IMR-90 (cell line): Measurements from ENCODE around the gene TEX101. TPM values are rescaled to one million over a fixed set of nuclear protein-coding genes. Genes with fewer than 3 reads are reported as not detected.

Source experiments
- ATAC-seq: fragments of 200-7000 bp; cut with Tn5 transposase; 2 replicates; pipeline ENCODE4 v1.9.1; 2020; ENCODE audit warnings: low read depth, mild to moderate bottlenecking, moderate library complexity
- BruUV-seq: library from RNA; stranded (reverse); fragments of 400-500 nt; replicated peaks from 2 replicates; lab custom pipeline; 2021; lab: Mats Ljungman, UMichigan
- CTCF ChIA-PET: fragments of 300-600 bp; formaldehyde crosslinking; extraction: SDS; loops from one replicate; lab custom pipeline; 2021; ENCODE audit warnings: antibody characterized with exemption; lab: Yijun Ruan, JAX
- POLR2A ChIA-PET: fragments of 300-600 bp; sonication (Branson Sonifier 250); formaldehyde crosslinking; loops from one replicate; lab custom pipeline; 2022; ENCODE audit warnings: antibody characterized with exemption; ENCODE audit not compliant: unreplicated experiment; lab: Charles Lee
- DNase-seq: peaks from one replicate; pipeline ENCODE4 v3.0.0; 2013
- H2AFZ ChIP-seq: replicated peaks from 2 replicates; pipeline ENCODE3; 2013; ENCODE audit warnings: low read length, mild to moderate bottlenecking; ENCODE audit not compliant: poor library complexity
- H2AK5ac ChIP-seq: 2 replicates; pipeline ENCODE4 v1.6.1; 2013; ENCODE audit warnings: low read depth, low read length, inconsistent platforms
- H2AK9ac ChIP-seq: replicated peaks from 2 replicates; pipeline ENCODE3; 2013; ENCODE audit warnings: mild to moderate bottlenecking, low read depth, low read length, moderate library complexity; ENCODE audit not compliant: poor library complexity
- H2BK120ac ChIP-seq: 2 replicates; pipeline ENCODE4 v1.6.1; 2013; ENCODE audit warnings: low read depth, low read length, inconsistent platforms
- H2BK15ac ChIP-seq: 3 replicates; pipeline ENCODE4 v1.6.1; 2013; ENCODE audit warnings: low read depth, low read length, inconsistent platforms
- H2BK20ac ChIP-seq: 2 replicates; pipeline ENCODE4 v1.6.1; 2013; ENCODE audit warnings: low read depth, mild to moderate bottlenecking, inconsistent platforms, low read length, moderate library complexity
- H2BK5ac ChIP-seq: 2 replicates; pipeline ENCODE4 v1.6.1; 2013; ENCODE audit warnings: mild to moderate bottlenecking, low read depth, low read length, inconsistent platforms; ENCODE audit not compliant: poor library complexity, severe bottlenecking
- H3K14ac ChIP-seq: replicated peaks from 2 replicates; pipeline ENCODE4 v1.6.1; 2013; ENCODE audit warnings: low read depth, low read length, inconsistent platforms
- H3K18ac ChIP-seq: 2 replicates; pipeline ENCODE4 v1.6.1; 2013; ENCODE audit warnings: low read depth, low read length, control low read depth
- H3K23ac ChIP-seq: 2 replicates; pipeline ENCODE4 v1.6.1; 2013; ENCODE audit warnings: low read depth, low read length, inconsistent platforms
- H3K27ac ChIP-seq: 2 replicates; pipeline ENCODE4 v1.5.1; 2013; ENCODE audit warnings: mild to moderate bottlenecking, control low read depth, low read length; ENCODE audit not compliant: insufficient read depth
- H3K27me3 ChIP-seq: 2 replicates; pipeline ENCODE4 v1.6.1; 2013; ENCODE audit warnings: low read length; ENCODE audit not compliant: control insufficient read depth, insufficient read depth
- H3K36me3 ChIP-seq: 2 replicates; pipeline ENCODE4 v1.6.1; 2013; ENCODE audit warnings: low read length, mixed read lengths; ENCODE audit not compliant: control insufficient read depth, insufficient read depth
- H3K4ac ChIP-seq: 2 replicates; pipeline ENCODE4 v1.6.1; 2013; ENCODE audit warnings: low read depth, low read length, inconsistent platforms
- H3K4me1 ChIP-seq: 2 replicates; pipeline ENCODE4 v1.6.1; 2013; ENCODE audit warnings: low read length, mixed read lengths; ENCODE audit not compliant: control insufficient read depth, insufficient read depth
- H3K4me2 ChIP-seq: 2 replicates; pipeline ENCODE4 v1.6.1; 2013; ENCODE audit warnings: low read depth, mild to moderate bottlenecking, control low read depth, low read length, moderate library complexity
- H3K4me3 ChIP-seq: 2 replicates; pipeline ENCODE4 v1.5.1; 2013; ENCODE audit warnings: low read depth, mild to moderate bottlenecking, control low read depth, low read length, moderate library complexity; ENCODE audit not compliant: insufficient read depth
- H3K56ac ChIP-seq: 2 replicates; pipeline ENCODE4 v1.6.1; 2013; ENCODE audit warnings: low read length, inconsistent platforms; ENCODE audit not compliant: insufficient read depth; ENCODE audit errors: extremely low read depth
- H3K79me1 ChIP-seq, 2 experiments: 2 replicates each; pipeline ENCODE4 v1.6.1; 2013; ENCODE audit warnings: low read length in 2 of 2, inconsistent platforms in 1 of 2, low read depth in 1 of 2
- H3K9ac ChIP-seq: 2 replicates; pipeline ENCODE4 v1.6.1; 2013; ENCODE audit warnings: low read depth, low read length, control low read depth
- H3K9me1 ChIP-seq: 2 replicates; pipeline ENCODE4 v1.6.1; 2013; ENCODE audit warnings: low read length, inconsistent platforms; ENCODE audit not compliant: insufficient read depth
- H3K9me3 ChIP-seq: 2 replicates; pipeline ENCODE4 v1.6.1; 2013; ENCODE audit warnings: low read length; ENCODE audit not compliant: control insufficient read depth, insufficient read depth
- H4K20me1 ChIP-seq: 2 replicates; pipeline ENCODE4 v1.6.1; 2013; ENCODE audit warnings: low read length, inconsistent platforms; ENCODE audit not compliant: insufficient read depth
- H4K5ac ChIP-seq: 2 replicates; pipeline ENCODE4 v1.6.1; 2013; ENCODE audit warnings: mild to moderate bottlenecking, low read depth, low read length, control low read depth
- H4K8ac ChIP-seq, 2 experiments: 2 replicates each; pipeline ENCODE4 v1.6.1; 2013; ENCODE audit warnings: low read depth in 2 of 2, low read length in 2 of 2, control low read depth in 1 of 2, inconsistent platforms in 1 of 2
- H4K91ac ChIP-seq: 2 replicates; pipeline ENCODE4 v1.6.1; 2013; ENCODE audit warnings: low read depth, low read length, inconsistent platforms; ENCODE audit not compliant: insufficient read depth
- CEBPB ChIP-seq: IDR thresholded peaks from 2 replicates; pipeline ENCODE4 v1.6.1; 2012; ENCODE audit warnings: low read depth, low read length, improper control_type of control experiment
- MAFK ChIP-seq: IDR thresholded peaks from 2 replicates; pipeline ENCODE4 v1.6.1; 2012; ENCODE audit warnings: low read depth, low read length, improper control_type of control experiment
- RCOR1 ChIP-seq: IDR thresholded peaks from 2 replicates; pipeline ENCODE4 v1.6.1; 2012; ENCODE audit warnings: mild to moderate bottlenecking, low read length, improper control_type of control experiment; ENCODE audit not compliant: insufficient replicate concordance
- SMC3 ChIP-seq: fragments of 150-350 bp; IDR thresholded peaks from 2 replicates; pipeline ENCODE4 v1.6.1; 2016; ENCODE audit warnings: low read depth, mild to moderate bottlenecking, antibody characterized with exemption, low read length, moderate library complexity
- USF2 ChIP-seq: fragments of 150-350 bp; IDR thresholded peaks from 2 replicates; pipeline ENCODE4 v1.6.1; 2017; ENCODE audit warnings: mild to moderate bottlenecking, antibody characterized with exemption, low read length, low read depth
- WGBS, 2 experiments: methylation state at CpG; one replicate each; pipeline versions ENCODE4 v1.1.5 to v1.1.7; 2013; ENCODE audit warnings: missing lambda C conversion rate in 2 of 2; ENCODE audit not compliant: insufficient read length in 1 of 2; ENCODE audit errors: extremely low coverage in 2 of 2; 5-methylcytosine and 5-hydroxymethylcytosine counted together
- dilution Hi-C: fragments of 300-500 bp; cut with HindIII; formaldehyde crosslinking; loops from one replicate; pipeline ENCODE4 v1.14.3; 2018; ENCODE audit warnings: low sequenced_read_pairs; ENCODE audit not compliant: unreplicated experiment
- in situ Hi-C: fragments of 300-500 bp; cut with MboI; formaldehyde crosslinking; loops from 3 replicates; pipeline ENCODE4 v1.14.3; 2019; ENCODE audit warnings: low sequenced_read_pairs, inconsistent platforms, mixed read lengths
- intact Hi-C: fragments of 100-400 bp; cut with micrococcal nuclease; formaldehyde crosslinking; loops from 2 replicates; pipeline ENCODE4 v1.10.0; 2022
- polyA plus RNA-seq, 3 experiments: library from polyadenylated mRNA; depleted of rRNA; stranded (reverse); fragments of >200 nt; gene quantifications; 2 replicates each; pipeline ENCODE4 v1.2.3, GENCODE V29; 2012; ENCODE audit warnings: low replicate concordance in 1 of 3
- total RNA-seq: library from RNA; depleted of rRNA; stranded (reverse); fragments of >200 nt; gene quantifications from 2 replicates; pipeline ENCODE4 v1.2.3, GENCODE V29; 2012

The TEX101 gene
- total and polyA plus RNA-seq, 2 of the 4 experiments (the other 2 are of a cell fraction), result not detected

- CTCF ChIA-PET, result interaction anchor here (1.0 to 2.2 kb wide), 2 partner anchors 10 to 97 kb away, joined by 3 to 8 read pairs; no protein-coding TSS in a partner anchor
Observed at GRCh38 chr19:43422689-43423066, 8.0 kb downstream of the TEX101 start.

More at GRCh38 chr19:43422689-43423066, 8.0 kb downstream of the TEX101 start:
- H3K4ac ChIP-seq, result no peak overlapping the region
- H3K14ac ChIP-seq, result no peak overlapping the region
- no peaks in the 10 kb centered on the region for H3K9me3 ChIP-seq
- no peaks in the 10 kb centered on the region for H3K4me1 ChIP-seq
- in situ Hi-C loops (loop anchor here (10.0 kb wide), 1 partner anchor 318 kb away; no protein-coding TSS in a partner anchor), intact Hi-C loops (loop anchor here (10.0 kb wide), 1 partner anchor 148 kb away; no protein-coding TSS in a partner anchor), dilution Hi-C loops (no loop called here)
- H3K9ac ChIP-seq, result no peak overlapping the region
- H2BK15ac ChIP-seq, result no peak overlapping the region
- no peak for DNase-seq
- H4K20me1 ChIP-seq, result no peaks in the 10 kb centered on the region
- H2AK5ac ChIP-seq, result no peak overlapping the region
- no peak overlapping the region for H2AK9ac ChIP-seq
- H4K5ac ChIP-seq, result no peak overlapping the region
- H2AFZ ChIP-seq, result no peak overlapping the region
- no peaks in the 10 kb centered on the region for H3K9me1 ChIP-seq
- POLR2A ChIA-PET, result no interaction called here
- H2BK120ac ChIP-seq, result no peak overlapping the region
- H4K8ac ChIP-seq, result no peak overlapping the region
- no peak overlapping the region for H2BK20ac ChIP-seq
- no peaks in the 10 kb centered on the region for H3K36me3 ChIP-seq
- no peak overlapping the region for H3K23ac ChIP-seq
- no peak overlapping the region for H2BK5ac ChIP-seq
- no peak overlapping the region for H3K18ac ChIP-seq
- no CpG with 5 or more reads among the region's 1 CpG for WGBS, 2 experiments
- no peak for ATAC-seq
- H3K4me2 ChIP-seq, result no peak overlapping the region
- H3K79me1 ChIP-seq, result no peaks in the 10 kb centered on the region
- H3K56ac ChIP-seq, result no peak overlapping the region
- TF ChIP-seq SMC3 (no peak), MAFK (no peak), CEBPB (peak; percentile 50; the same call in 1 of the 2 replicates), USF2 (no peak), RCOR1 (no peak)
- no TSS peak for BruUV-seq
- H3K4me3 ChIP-seq, result no peak overlapping the region
- peaks cover 22% of the 10 kb centered on the region for H3K27me3 ChIP-seq
- no peak overlapping the region for H3K27ac ChIP-seq
- H4K91ac ChIP-seq, result no peak overlapping the region
